HepG2 (cell line): ENCODE data around the gene USP30.

Experiments
- ADNP ChIP-seq: sonication (generic); formaldehyde crosslinking; IDR thresholded peaks from 2 replicates; pipeline ENCODE4 v1.4.0; 2020; ENCODE audit warnings: missing genetic modification reagents
- AGO2 ChIP-seq: fragments of 200-400 bp; formaldehyde crosslinking; optimal IDR thresholded peaks from 2 replicates; pipeline ENCODE3; 2017; ENCODE audit warnings: mild to moderate bottlenecking, low read depth, low read length, moderate library complexity
- ASH2L ChIP-seq: fragments of 300-600, 200-600 bp; sonication (generic); IDR thresholded peaks from 2 replicates; pipeline ENCODE4 v1.7.0; 2017; ENCODE audit warnings: low read depth, mild to moderate bottlenecking, moderate library complexity, mixed read lengths, low read length; ENCODE audit not compliant: insufficient read length
- BRD4 ChIP-seq: sonication (generic); formaldehyde crosslinking; IDR thresholded peaks from 2 replicates; pipeline ENCODE4 v1.4.0; 2020; ENCODE audit warnings: missing genetic modification reagents
- NR3C1 ChIP-seq: sonication (generic); formaldehyde crosslinking; IDR thresholded peaks from 2 replicates; pipeline ENCODE4 v1.4.0; 2020; ENCODE audit warnings: missing genetic modification reagents
- RFX1 ChIP-seq: fragments of 450-650 bp; IDR thresholded peaks from 2 replicates; pipeline ENCODE4 v1.6.1; 2017
- SATB2 ChIP-seq: sonication (generic); formaldehyde crosslinking; IDR thresholded peaks from 2 replicates; pipeline ENCODE4 v1.5.0; 2020; ENCODE audit warnings: missing genetic modification reagents
- TF ChIP-seq, protein P1 (sequence below): IDR thresholded peaks from 2 replicates; pipeline ENCODE4 v1.6.1; 2016; ENCODE audit warnings: low read depth, control low read depth
- TF ChIP-seq, protein P2 (sequence below): sonication (generic); formaldehyde crosslinking; IDR thresholded peaks from 2 replicates; pipeline ENCODE4 v1.5.0; 2020; ENCODE audit warnings: mild to moderate bottlenecking, missing genetic modification reagents, moderate library complexity
- TF ChIP-seq, protein P3 (sequence below): sonication (generic); formaldehyde crosslinking; IDR thresholded peaks from 2 replicates; pipeline ENCODE4 v1.9.0; 2021; ENCODE audit warnings: mild to moderate bottlenecking, missing genetic modification reagents
- TF ChIP-seq, protein P4 (sequence below): sonication (generic); formaldehyde crosslinking; IDR thresholded peaks from 2 replicates; pipeline ENCODE4 v1.8.0; 2022; ENCODE audit warnings: missing genetic modification reagents, mild to moderate bottlenecking, inconsistent platforms, borderline replicate concordance
- TF ChIP-seq, protein P5 (sequence below): sonication (generic); formaldehyde crosslinking; IDR thresholded peaks from 2 replicates; pipeline ENCODE4 v1.4.0; 2020; ENCODE audit warnings: missing genetic modification reagents

DNA sequence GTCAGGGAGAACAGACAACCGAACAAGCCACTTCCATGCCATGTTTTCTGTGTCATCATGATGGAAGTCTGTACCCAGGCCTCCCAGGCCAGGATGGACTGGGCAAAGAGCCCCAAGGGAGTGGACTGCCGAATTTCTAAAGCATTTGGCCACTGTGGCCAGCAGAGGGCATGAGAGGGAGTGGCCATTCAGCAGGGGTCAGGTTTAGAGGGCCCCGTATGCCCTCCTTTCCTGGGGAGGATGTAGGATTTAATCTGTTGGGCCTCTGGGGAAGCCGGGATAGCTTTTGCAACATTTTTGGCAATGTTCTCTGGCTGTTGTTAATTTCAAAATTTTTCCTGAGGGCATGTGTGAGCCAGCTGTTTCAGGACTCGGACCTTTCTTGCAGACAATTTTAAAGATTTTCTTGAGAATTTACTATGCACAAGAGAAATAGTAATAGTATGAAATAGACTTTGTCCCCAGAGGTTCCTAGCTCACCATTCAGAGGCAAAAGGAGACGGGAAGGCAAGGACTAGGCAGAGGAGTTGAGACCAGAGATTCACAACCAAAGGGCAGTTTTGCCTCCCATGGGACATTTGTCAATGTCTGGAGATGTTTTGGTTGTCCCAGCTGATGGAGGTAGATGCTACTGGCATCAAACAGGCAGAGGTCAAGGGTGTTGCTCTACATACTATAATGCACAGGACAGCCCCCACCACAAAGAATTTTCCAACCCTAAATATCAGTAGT, 82.0 kb downstream of the USP30 start:
- TF ChIP-seq, protein P1, sequence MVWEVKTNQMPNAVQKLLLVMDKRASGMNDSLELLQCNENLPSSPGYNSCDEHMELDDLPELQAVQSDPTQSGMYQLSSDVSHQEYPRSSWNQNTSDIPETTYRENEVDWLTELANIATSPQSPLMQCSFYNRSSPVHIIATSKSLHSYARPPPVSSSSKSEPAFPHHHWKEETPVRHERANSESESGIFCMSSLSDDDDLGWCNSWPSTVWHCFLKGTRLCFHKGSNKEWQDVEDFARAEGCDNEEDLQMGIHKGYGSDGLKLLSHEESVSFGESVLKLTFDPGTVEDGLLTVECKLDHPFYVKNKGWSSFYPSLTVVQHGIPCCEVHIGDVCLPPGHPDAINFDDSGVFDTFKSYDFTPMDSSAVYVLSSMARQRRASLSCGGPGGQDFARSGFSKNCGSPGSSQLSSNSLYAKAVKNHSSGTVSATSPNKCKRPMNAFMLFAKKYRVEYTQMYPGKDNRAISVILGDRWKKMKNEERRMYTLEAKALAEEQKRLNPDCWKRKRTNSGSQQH (CRISPR knock-in tag): no peak
- no peak for TF ChIP-seq AGO2
- no peak for TF ChIP-seq ADNP (CRISPR knock-in tag)
- TF ChIP-seq ASH2L: no peak
- TF ChIP-seq RFX1: no peak
- TF ChIP-seq BRD4 (CRISPR knock-in tag): no peak
- TF ChIP-seq, protein P2, sequence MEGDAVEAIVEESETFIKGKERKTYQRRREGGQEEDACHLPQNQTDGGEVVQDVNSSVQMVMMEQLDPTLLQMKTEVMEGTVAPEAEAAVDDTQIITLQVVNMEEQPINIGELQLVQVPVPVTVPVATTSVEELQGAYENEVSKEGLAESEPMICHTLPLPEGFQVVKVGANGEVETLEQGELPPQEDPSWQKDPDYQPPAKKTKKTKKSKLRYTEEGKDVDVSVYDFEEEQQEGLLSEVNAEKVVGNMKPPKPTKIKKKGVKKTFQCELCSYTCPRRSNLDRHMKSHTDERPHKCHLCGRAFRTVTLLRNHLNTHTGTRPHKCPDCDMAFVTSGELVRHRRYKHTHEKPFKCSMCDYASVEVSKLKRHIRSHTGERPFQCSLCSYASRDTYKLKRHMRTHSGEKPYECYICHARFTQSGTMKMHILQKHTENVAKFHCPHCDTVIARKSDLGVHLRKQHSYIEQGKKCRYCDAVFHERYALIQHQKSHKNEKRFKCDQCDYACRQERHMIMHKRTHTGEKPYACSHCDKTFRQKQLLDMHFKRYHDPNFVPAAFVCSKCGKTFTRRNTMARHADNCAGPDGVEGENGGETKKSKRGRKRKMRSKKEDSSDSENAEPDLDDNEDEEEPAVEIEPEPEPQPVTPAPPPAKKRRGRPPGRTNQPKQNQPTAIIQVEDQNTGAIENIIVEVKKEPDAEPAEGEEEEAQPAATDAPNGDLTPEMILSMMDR (CRISPR knock-in tag): peak; percentile 71
- TF ChIP-seq, protein P3, sequence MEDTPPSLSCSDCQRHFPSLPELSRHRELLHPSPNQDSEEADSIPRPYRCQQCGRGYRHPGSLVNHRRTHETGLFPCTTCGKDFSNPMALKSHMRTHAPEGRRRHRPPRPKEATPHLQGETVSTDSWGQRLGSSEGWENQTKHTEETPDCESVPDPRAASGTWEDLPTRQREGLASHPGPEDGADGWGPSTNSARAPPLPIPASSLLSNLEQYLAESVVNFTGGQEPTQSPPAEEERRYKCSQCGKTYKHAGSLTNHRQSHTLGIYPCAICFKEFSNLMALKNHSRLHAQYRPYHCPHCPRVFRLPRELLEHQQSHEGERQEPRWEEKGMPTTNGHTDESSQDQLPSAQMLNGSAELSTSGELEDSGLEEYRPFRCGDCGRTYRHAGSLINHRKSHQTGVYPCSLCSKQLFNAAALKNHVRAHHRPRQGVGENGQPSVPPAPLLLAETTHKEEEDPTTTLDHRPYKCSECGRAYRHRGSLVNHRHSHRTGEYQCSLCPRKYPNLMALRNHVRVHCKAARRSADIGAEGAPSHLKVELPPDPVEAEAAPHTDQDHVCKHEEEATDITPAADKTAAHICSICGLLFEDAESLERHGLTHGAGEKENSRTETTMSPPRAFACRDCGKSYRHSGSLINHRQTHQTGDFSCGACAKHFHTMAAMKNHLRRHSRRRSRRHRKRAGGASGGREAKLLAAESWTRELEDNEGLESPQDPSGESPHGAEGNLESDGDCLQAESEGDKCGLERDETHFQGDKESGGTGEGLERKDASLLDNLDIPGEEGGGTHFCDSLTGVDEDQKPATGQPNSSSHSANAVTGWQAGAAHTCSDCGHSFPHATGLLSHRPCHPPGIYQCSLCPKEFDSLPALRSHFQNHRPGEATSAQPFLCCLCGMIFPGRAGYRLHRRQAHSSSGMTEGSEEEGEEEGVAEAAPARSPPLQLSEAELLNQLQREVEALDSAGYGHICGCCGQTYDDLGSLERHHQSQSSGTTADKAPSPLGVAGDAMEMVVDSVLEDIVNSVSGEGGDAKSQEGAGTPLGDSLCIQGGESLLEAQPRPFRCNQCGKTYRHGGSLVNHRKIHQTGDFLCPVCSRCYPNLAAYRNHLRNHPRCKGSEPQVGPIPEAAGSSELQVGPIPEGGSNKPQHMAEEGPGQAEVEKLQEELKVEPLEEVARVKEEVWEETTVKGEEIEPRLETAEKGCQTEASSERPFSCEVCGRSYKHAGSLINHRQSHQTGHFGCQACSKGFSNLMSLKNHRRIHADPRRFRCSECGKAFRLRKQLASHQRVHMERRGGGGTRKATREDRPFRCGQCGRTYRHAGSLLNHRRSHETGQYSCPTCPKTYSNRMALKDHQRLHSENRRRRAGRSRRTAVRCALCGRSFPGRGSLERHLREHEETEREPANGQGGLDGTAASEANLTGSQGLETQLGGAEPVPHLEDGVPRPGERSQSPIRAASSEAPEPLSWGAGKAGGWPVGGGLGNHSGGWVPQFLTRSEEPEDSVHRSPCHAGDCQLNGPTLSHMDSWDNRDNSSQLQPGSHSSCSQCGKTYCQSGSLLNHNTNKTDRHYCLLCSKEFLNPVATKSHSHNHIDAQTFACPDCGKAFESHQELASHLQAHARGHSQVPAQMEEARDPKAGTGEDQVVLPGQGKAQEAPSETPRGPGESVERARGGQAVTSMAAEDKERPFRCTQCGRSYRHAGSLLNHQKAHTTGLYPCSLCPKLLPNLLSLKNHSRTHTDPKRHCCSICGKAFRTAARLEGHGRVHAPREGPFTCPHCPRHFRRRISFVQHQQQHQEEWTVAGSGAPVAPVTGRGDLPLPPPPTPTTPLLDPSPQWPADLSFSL (CRISPR knock-in tag): no peak
- no peak for TF ChIP-seq NR3C1 (CRISPR knock-in tag)
- TF ChIP-seq SATB2 (CRISPR knock-in tag): no peak
- TF ChIP-seq, protein P4, sequence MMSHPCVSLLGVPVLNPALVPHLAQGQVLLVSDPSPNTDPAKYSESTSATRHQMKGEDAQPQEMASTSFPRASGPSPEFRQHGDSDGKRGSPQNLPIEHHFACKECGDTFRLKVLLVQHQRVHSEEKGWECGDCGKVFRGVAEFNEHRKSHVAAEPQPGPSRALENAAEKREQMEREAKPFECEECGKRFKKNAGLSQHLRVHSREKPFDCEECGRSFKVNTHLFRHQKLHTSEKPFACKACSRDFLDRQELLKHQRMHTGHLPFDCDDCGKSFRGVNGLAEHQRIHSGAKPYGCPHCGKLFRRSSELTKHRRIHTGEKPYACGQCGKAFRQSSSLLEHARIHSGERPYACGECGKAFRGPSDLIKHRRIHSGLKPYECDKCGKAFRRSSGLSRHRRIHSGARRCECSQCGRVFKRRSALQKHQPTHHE: no peak
- TF ChIP-seq, protein P5, sequence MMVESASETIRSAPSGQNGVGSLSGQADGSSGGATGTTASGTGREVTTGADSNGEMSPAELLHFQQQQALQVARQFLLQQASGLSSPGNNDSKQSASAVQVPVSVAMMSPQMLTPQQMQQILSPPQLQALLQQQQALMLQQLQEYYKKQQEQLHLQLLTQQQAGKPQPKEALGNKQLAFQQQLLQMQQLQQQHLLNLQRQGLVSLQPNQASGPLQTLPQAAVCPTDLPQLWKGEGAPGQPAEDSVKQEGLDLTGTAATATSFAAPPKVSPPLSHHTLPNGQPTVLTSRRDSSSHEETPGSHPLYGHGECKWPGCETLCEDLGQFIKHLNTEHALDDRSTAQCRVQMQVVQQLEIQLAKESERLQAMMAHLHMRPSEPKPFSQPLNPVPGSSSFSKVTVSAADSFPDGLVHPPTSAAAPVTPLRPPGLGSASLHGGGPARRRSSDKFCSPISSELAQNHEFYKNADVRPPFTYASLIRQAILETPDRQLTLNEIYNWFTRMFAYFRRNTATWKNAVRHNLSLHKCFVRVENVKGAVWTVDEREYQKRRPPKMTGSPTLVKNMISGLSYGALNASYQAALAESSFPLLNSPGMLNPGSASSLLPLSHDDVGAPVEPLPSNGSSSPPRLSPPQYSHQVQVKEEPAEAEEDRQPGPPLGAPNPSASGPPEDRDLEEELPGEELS: 0 out of 2 replicates have a peak, but pooled peaks have one; percentile 31
